GM20431 (cell line): ENCODE results near the gene MRPL9.

Source experiments
- in situ Hi-C: fragments of 300-500 bp; cut with MseI, MboI; formaldehyde crosslinking; loops from one replicate; pipeline ENCODE4 v1.15.0; 2020; ENCODE audit warnings: low sequenced_read_pairs; ENCODE audit not compliant: unreplicated experiment

The MRPL9 gene

DNA sequence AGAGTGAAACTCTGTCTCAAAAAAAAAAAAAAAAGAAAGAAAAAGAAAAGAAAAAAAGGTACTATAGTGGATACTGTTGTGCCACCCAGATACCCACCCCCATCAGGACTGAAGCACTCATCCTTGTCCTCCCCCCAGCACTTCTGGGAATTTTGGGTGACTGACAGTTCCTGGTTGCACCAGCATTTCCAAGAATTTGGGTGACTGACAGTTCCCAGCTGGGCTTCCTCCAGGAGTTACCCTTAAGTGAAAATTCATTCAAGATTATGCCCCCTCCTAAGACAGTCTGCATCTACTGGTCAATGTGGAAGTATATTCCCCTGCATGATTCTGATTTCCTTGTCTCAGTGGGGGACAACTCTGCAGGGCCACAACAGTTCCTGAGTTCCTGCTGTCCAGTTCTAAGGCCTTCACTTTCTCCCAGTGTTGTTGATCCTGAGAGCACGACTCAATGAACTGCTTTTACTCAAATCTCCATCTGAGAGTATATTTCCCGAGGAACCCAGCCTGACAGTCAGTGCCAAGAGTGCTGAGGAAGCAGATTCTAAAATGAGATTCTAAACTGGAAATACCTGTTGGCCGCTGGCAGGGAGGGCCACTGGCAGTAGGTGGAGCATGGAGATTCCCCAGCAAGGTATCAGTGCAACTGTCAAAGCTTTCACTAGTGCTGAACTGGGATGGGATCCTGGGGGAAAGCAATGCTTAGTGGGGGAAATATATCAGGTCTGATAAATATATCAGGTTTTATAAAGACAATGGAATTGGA, 23.5 kb downstream of the MRPL9 start:
- in situ Hi-C loops, result loop anchor here (25.0 kb wide), 1 partner anchor 302 kb away; no protein-coding TSS in a partner anchor

DNA sequence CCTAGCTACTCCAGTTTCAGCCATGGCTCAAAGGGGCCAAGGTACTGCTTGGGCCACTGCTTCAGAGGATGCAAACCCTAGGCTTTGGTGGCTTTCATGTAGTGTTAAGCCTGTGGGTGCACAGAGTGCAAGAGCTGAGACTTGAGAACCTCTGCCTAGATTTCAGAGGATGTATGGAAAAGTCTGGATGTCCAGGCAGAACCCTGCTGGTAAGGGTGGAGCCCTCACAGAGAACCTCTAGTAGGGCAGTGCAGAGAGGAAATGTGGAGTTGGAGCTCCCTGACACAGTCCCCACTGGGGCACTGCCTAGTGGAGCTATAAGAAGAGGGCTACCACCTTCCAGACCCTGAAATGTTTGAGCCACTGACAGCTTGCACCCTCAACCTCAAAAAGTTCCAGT, 25.8 kb downstream of the MRPL9 start:
- in situ Hi-C loops, result loop anchor here (25.0 kb wide), 1 partner anchor 300 kb away; no protein-coding TSS in a partner anchor

DNA sequence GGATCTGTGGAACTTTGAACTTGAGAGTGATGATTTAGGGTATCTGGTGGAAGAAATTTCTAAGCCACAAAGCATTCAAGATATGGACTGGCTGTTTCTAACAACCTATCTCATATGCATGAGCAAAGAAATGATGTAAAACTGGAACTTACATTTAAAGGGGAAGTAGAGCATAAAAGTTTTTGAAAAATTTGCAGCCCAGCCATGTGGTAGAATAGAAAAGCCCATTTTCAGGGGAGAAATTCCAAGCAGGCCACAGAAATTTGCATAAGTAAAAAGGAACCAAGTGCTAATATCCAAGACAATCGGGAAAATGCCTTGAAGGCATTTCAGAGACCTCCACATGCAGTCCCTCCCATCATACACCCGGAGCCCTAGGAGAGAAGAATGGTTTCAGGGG, 26.3 kb downstream of the MRPL9 start:
- in situ Hi-C loops, result loop anchor here (25.0 kb wide), 1 partner anchor 300 kb away; no protein-coding TSS in a partner anchor

DNA sequence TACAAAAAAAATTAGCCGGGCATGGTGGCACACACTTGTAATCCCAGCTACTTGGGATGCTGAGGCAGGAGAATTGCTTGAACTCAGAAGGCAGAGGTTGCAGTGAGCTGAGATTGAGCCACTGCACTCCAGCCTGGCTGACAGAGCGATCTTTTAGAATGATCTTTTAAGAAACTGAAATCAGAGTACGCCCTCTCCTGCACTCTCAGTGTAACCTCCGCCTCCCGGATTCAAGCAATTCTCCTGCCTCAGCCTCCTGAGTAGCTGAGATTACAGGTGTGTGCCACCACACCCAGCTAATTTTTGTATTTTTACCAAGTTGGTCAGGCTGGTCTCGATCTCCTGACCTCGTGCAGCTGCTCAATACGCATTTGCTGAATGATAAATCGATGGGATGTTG, 29.3 kb downstream of the MRPL9 start:
- in situ Hi-C loops, result loop anchor here (25.0 kb wide), 1 partner anchor 297 kb away; no protein-coding TSS in a partner anchor

DNA sequence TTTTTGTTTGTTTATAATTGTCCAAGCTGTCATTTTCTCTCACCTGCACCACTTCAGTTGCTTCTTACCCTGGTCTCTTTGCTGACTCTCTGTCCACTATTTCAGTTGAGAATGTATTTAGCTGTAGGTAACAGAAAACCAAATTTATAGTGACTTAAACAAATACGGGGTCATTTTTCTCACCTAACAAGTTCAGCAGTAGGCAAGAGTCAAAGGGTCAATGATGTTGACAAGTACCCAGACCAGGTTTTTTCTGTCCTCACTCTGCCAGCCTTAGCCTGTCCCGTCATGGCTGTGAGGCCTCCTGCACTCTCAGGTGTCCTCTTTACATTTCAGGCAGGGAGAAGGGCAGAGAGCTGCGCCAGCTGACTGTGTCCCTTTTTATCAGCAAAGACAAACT, 30.2 kb downstream of the MRPL9 start:
- in situ Hi-C loops, result loop anchor here (25.0 kb wide), 1 partner anchor 296 kb away; no protein-coding TSS in a partner anchor

DNA sequence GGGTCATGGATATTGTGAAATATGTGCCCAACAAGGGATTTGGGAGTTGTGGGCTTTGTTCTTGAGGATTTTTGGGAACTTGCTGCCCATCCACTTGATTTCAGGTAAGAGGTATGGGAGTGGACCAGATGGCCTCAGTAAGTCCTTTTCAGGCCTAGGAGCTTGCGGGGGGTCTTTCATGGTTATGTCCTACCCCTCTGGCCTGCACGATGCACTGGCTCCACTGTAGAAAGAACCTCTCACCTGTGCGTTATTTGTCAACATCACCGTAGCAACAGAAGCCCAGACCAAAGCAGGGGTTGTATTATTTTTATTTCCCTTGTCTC, 33.4 kb downstream of the MRPL9 start:
- in situ Hi-C loops, result loop anchor here (25.0 kb wide), 1 partner anchor 293 kb away; no protein-coding TSS in a partner anchor

DNA sequence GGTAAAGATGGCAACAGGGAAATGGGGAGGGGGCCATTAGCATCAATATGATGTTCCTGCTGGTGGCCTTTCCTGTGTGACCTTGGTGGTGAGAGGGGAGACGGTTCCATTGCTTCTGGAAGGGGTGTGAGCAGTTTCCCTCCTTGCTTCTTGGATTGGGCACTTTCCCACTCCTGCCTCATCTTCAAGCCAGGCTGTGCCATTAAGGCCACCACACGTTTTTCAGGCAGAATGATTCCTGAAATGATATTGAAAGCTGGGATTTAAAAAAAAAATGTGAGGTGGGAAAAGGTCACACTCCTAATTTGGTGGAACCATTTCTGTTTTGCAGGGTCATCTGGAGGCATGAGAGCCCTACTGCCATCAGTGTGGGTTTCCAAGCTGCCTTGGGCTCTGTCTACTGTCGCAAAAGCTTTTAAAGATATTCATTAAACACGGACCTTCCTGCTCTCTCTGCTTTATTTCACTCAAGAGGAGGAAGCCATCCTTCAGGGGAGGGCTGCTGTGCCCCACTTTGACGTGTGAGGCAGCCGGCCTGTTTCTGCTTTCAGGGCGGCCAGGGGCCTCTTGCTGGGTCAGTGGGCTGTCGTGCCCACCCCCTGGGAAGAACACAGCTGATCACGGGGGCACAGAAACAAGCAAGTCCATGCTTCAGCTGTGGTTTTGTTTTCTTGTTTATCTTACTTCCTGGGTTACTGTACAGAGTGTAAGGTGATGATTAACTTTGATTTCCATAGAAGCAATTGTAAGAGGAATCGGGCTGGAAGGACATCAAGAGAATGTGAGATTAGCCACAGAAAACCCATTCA, 33.9 kb downstream of the MRPL9 start:
- in situ Hi-C loops, result loop anchor here (25.0 kb wide), 1 partner anchor 292 kb away; no protein-coding TSS in a partner anchor

DNA sequence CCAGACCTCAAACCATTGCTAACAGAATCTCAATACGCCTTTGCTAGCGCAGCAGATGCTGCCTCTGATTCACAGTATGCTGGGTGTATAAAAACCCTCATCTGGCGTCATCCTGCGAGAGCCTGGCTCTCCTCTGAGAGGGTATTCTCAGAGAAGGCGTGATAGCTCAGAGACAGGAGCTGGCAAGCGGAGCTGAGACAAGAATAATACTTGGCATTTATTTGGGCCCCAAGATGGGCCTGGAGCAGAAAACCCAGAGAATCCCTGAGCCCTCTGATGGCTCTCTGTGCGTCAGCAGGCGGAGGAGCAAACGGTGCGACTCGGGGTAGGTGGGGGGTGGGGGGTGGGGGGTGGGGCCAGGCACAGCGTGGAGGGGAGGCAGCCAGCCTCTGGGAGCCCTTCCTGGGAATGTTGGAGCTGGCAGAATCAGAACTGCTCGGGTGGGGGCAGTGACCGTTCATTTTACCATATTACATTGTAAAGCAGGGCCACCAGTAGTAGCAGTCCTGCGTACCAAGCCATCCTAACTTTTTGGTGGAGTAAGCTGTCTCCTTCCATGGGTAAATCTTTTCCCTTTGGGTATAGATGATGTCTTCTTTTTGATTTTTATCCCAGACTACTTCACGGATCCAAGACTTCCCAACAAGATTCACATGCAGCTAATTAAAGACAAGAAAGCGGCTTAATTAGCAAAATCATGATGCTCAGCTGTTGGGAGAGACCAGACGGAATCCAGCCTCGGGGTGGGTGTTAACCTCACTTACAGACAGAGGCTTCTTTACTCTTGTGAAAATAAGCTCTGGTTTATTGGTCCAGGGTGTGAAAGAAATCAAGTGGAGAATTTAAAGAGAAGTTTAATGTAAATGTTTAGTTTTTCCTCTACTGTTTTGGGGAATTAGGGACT, 34.9 kb downstream of the MRPL9 start:
- in situ Hi-C loops, result loop anchor here (25.0 kb wide), 1 partner anchor 291 kb away; no protein-coding TSS in a partner anchor

DNA sequence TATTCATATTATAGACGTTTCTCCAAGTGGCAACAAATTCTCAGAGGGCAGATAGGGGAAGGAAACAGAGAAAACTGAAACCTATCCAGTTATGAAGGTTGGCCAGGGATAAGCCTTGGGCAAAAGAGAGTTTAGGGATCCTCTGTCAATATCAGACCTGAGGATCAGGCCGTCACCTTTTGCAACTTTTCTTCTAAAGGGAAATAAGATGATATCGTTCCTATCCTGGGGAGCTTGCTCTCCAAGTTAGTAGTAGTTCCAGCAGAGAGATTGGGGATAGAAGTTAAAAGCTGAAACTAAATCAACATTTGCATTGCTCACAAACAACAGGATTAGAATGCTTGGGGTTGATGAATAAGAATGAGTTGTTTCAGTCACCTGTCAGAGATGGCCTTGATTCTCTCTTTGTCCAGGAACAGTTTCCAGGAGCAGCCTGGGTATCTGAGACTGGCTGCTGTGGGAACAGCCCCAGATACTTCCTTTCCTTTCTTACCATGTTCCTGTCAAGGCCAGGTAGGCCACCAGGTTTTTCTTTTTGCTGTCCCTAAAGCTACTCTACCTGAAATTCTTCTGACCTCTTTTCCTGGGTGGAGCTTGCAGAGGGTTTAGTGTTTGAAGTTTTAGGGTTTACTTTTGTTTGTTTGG, 39.4 kb downstream of the MRPL9 start:
- in situ Hi-C loops, result no loop called here

DNA sequence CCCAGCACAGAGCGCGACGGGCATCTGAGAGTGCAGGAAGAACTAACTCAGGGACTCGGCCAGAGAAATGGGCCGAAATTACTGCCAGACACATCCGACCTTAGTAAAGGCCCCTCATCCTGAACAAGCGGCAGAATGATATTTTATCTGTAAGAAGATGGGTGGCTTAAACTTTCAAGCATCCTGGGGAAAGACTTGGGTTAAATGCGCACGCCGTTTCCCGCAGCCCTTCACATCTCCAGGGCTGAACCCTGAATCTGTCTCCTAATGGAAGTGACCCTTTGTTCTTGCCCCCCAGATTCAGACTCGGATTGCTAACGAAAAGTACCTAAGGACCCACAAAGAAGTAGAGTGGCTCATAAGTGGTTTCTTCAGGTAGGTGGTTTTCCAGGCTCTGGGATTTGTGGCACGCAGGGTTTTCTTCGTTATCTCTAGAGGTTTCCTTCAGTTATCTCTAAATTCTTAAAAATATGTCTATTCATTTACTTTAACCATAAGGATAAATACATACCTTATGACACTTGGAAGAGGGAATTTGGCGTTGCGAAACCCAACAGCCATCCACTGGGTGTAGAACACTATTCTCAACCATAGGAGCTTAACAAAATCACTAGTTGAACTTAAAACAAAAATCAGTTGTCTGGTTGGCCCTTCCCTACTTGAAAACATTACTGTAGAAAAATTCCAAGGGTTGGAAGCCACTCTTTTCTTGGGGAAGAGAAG, 41.3 kb downstream of the MRPL9 start:
- in situ Hi-C loops, result no loop called here

DNA sequence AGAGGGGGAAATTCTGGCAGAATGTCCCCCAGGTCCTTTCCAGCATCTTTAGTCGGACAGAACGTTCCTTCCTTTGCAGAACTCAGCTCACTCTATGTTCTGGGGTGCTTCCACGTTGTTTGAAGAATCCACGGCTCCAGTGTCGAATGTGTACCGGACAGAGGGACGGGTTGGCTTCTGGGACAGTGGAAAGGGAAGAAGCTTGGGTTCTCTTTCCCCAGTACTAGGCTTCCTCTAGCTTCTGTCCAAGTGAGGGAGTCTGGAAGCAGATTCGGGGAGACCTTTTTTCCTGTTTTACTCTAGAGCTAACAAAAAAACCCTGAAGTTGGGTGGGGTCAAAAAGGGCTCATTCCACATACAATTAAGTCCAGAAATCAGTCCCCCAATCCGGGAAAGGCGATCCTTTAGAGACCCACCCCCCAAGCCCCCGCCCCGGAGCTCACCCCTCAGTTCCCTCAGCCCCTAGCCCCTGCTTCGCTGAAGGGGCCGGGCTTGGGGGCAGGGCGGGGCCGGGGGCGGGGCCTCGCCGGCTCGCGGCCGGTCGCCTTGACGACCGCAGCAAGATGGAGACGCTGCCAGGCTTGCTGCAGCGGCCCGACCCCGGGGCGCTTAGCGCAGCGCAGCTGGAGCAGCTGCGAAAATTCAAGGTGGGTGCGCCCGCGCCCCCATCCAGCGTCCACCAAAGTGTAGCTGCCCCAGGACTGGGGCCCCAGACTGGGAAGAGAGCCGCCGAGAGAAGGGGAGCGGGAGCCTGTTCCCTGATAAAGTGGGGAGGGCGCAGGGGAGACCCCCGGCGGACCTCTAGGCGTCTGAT, 42.1 kb downstream of the MRPL9 start, which contains the start of gene RIIAD1:
TSS of gene RIIAD1 (plus strand) at position 549 of the 814 bp plus-strand sequence. CDS start at position 564, 15 bp downstream.
- in situ Hi-C loops, result no loop called here

DNA sequence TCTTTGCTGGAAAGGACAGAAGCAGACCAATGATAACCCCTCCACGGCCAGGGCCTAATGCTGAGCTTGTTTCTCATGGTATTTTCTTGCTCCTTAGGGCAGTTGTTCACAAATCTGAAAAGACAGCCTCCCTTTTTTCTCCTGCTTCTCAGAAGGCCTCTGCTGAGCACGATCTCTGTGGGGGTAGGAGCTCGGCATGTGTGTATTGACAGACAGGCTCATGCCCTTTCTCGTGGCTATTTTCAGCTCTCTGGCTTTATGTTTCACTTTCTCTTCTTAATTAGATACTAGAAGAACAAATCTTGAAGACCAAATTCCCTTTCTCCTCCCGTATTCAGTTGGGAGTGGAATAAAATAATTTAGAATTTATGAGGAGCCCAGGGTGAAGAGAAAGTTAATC, 42.7 kb downstream of the MRPL9 start:
- in situ Hi-C loops, result no loop called here

DNA sequence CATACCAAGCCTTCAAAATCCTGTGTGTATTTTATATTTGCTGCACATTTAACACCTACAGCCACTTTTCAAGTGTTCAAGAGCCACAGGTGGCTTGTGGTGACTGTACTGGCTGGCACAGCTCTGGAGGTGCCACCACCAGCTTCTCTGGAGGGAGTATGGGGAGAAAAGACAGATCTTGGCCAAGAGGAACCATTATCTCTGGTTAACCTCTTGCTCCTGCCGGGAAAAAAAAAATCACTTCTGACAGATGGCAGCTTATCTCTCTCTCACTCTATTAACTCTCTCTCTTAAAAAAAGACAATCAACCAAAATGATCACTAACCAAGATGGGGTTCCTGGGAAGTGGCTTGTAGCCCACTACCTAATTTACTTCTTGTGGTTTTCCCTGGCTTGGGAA, 43.2 kb downstream of the MRPL9 start:
- in situ Hi-C loops, result no loop called here

DNA sequence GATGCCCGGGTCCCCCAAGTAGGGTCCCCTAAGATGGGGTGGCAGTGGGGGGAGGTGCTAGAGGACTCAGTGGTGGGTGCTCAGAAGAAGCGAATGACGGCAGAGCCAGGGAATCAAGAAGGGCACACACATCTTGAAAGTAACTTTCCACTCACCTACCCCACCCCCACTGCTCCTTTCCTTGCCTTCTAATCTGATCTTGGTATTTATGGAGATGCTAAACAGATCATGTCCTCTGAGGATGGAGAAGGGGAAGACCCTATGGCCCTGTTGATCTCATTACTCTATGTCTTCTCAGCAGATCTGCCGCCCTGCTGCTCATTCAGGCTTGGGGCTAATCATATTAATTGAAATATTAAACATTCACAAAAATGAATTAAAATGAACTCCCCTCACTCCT, 44.6 kb downstream of the MRPL9 start:
- in situ Hi-C loops, result no loop called here

DNA sequence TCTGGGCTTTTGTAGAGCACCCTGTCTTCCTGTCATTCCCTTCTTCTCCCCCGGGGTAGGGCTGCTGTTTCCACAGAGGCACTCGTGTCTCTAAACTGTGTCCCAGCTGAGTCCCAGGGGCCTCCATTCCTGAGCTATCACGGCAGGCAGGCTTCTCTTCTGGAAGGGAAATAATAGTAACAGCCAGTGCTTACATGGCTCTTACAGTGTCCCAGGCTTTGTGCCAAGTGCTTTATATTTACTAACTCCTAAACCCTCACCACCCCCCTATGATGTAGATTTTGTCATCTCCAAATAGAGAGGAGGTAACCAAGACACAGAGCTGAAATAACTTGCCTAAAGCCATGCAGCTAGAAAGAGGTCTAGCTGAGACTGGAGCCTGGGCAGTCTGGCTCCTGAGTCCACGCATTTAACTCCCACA, 45.3 kb downstream of the MRPL9 start:
- in situ Hi-C loops, result no loop called here

DNA sequence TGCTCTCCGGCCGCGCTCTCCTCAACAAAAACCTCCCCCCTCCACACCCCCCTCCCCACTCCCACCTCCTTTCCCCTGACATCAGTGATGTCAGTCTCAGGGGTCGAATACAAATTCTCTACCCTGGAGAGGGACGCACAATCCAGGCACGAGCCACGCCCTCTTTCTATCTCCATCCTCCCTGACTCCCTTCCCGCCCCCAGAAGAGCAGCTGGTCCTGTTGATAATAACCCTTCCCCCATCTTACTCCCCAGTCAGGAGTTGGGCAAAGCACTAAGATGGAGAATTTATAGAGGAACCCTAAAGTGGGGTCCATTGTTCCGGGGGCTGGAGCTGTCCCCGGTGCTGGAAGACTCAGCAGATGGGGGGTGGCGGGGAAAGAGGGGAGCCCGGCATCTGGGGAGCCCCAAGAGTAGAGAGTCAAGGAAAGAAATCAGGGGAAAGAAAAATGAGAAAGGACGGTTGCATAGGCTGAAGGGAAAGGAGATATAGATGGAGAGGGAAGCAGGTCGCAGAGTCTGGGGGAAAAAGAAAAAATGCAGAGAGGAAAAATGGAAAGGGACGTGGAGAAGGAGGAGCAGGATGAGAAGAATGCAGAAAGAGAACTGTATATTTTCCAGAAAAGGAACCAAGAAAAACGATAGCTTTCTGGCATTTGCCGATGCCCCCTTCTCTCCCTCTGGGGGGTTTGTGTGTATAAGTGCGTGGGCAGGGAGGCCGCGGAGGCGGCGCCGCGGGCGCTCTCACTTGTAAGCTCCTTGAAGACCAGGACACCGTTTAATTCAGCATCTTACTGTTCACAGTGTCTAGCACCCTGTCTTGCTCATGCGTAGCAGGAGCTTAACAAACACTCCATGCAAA, 46.3 kb downstream of the MRPL9 start, which contains the start of gene CELF3:
TSS of gene CELF3 (minus strand) at position 33 of the 861 bp plus-strand sequence. CDS start 783 bp downstream, outside the sequence.
- in situ Hi-C loops, result no loop called here

DNA sequence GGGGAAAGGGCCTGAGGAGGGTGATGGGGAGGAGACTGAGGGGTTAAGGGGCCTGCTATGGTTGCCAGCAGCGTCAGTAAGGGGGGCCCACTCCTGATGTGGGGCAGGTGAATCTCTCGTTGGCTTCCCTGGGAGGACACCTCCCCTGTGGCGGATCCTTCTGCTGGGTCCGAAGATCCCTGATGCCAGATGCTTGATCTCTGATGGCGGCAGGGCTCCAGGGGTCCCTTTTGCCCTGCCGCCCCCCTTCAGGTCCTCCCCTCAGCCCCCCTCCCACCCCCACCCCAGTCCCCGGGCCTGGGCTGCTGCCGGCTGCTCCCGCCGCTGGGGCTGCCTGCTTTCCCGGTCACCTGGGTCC, 46.9 kb downstream of the MRPL9 start:
- in situ Hi-C loops, result no loop called here
